ENCODE data around the gene SLC2A1. TPM values are rescaled to one million over a fixed set of nuclear protein-coding genes. Genes with fewer than 3 reads are reported as not detected.

The SLC2A1 gene
- polyA plus RNA-seq, 1 donor (not counting 4 experiments of a cell fraction or from before 2014, with no cell fraction given) = 689 TPM

DNA sequence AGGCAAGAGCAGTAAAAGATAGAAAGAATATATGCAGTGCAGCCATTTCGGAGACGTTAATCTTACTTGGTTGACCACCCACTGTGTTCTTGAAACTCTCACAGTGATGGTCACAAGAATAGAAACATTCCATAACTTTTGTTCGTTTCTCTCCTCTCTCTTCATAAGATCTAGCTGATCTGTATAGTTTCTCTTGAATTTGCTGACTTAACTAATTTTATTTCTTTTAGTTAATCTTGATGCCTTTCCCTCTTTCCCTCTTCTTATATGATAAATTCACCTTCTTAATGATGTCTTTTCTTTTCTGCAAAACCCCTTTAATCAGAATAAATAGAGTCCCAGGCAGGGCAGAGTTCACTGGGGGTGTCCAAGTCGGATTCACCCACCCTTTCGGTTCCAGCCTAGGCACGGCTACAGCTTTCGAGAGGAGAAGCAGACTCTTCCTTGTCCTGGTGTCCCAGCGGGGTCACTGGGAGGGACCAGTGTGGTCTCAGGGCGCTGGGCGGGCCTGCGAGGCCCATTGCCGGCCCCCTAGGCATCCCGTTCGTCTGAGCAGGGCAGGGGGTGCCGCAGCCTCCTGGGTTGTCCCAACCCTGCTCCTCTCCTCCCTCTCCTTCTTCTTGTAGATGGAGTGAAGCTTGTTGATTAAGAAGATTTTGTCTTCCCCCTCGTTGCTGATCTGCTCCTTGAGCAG lies 72.5 kb downstream of the SLC2A1 start:
- H4K20me1 ChIP-seq (ENCODE audit: control insufficient read depth, extremely low read depth, insufficient read depth, low read length) = no peaks in the 10 kb centered on the region
- H3K36me3 ChIP-seq (ENCODE audit: control insufficient read depth in 2 of 2, extremely low read depth in 1 of 2, insufficient read depth in 2 of 2, low read length in 2 of 2) = no peaks in the 10 kb centered on the region
- no peak overlapping the region for H3K27ac ChIP-seq (ENCODE audit: control insufficient read depth, insufficient read depth, low read length)
- no peaks in the 10 kb centered on the region for H3K9me1 ChIP-seq (ENCODE audit: control insufficient read depth, extremely low read depth, insufficient read depth, low read length)
- H3K4me2 ChIP-seq (ENCODE audit: control insufficient read depth, extremely low read depth, insufficient read depth, low read depth, low read length) = no peak overlapping the region
- H3K27me3 ChIP-seq (ENCODE audit: control insufficient read depth, extremely low read depth, insufficient read depth, low read length) = no peaks in the 10 kb centered on the region
- H3K79me2 ChIP-seq (ENCODE audit: control insufficient read depth, insufficient read depth, low read length) = no peaks in the 10 kb centered on the region
- no peak for TF ChIP-seq EZH2 (IDR thresholded peaks at IDR 0.05; ENCODE audit: low read length)
- TF ChIP-seq, protein P1, sequence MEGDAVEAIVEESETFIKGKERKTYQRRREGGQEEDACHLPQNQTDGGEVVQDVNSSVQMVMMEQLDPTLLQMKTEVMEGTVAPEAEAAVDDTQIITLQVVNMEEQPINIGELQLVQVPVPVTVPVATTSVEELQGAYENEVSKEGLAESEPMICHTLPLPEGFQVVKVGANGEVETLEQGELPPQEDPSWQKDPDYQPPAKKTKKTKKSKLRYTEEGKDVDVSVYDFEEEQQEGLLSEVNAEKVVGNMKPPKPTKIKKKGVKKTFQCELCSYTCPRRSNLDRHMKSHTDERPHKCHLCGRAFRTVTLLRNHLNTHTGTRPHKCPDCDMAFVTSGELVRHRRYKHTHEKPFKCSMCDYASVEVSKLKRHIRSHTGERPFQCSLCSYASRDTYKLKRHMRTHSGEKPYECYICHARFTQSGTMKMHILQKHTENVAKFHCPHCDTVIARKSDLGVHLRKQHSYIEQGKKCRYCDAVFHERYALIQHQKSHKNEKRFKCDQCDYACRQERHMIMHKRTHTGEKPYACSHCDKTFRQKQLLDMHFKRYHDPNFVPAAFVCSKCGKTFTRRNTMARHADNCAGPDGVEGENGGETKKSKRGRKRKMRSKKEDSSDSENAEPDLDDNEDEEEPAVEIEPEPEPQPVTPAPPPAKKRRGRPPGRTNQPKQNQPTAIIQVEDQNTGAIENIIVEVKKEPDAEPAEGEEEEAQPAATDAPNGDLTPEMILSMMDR (optimal IDR thresholded peaks at IDR 0.05 in 1 of 3, IDR thresholded peaks at IDR 0.05 in 1 of 3, conservative IDR thresholded peaks at IDR 0.05 in 1 of 3; ENCODE audit: extremely low read depth in 1 of 3, insufficient read depth in 2 of 3, low read length in 3 of 3) = no peak
- no peak overlapping the region for H2AFZ ChIP-seq (ENCODE audit: control insufficient read depth, low read length)
- FAIRE-seq (no peak), DNase-seq (ENCODE audit: low read depth, low spot score) (no peak)
- no peaks in the 10 kb centered on the region for H3K9me3 ChIP-seq (ENCODE audit: control insufficient read depth, low read depth, low read length)
- H3K4me1 ChIP-seq (ENCODE audit: control insufficient read depth, extremely low read depth, insufficient read depth, low read length) = no peaks in the 10 kb centered on the region
- H3K4me3 ChIP-seq (ENCODE audit: control insufficient read depth in 2 of 3, extremely low read depth in 1 of 3, insufficient read depth in 2 of 3, low read depth in 1 of 3, low read length in 3 of 3) = no peak overlapping the region
- H3K9ac ChIP-seq (ENCODE audit: control insufficient read depth, extremely low read depth, insufficient read depth, low read length) = no peak overlapping the region
- dilution Hi-C loops (cut with MboI; ENCODE audit: extremely low pct_ligation_motif_present, low sequenced_read_pairs) = no loop called here

DNA sequence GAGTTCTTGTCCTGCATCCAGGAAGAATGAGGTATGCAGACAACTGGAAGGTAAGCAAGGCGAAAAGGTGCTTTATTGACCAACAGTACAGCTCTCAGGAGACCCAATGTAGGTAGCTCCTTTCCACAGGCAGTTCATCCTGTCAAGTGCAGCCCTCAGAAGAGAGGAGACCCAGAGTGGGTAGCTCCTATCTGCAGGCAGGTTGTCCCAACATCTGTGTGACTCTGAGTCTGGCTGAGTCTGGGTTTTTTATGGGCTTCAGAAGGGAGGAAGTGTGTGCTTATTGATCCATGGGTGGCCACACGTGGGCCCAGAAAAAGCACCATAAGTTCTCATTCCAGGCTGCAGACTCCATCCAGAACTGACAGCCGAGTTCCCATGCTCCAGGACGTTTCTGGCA lies 78.3 kb downstream of the SLC2A1 start:
- no peak overlapping the region for H3K27ac ChIP-seq (ENCODE audit: control insufficient read depth, insufficient read depth, low read length)
- no peak overlapping the region for H2AFZ ChIP-seq (ENCODE audit: control insufficient read depth, low read length)
- DNase-seq (ENCODE audit: low read depth, low spot score) = no peak
- no peak overlapping the region for H3K9ac ChIP-seq (ENCODE audit: control insufficient read depth, extremely low read depth, insufficient read depth, low read length)
- no peaks in the 10 kb centered on the region for H3K36me3 ChIP-seq (ENCODE audit: control insufficient read depth in 2 of 2, extremely low read depth in 1 of 2, insufficient read depth in 2 of 2, low read length in 2 of 2)
- H3K9me3 ChIP-seq (ENCODE audit: control insufficient read depth, low read depth, low read length) = no peaks in the 10 kb centered on the region
- H3K4me2 ChIP-seq (ENCODE audit: control insufficient read depth, extremely low read depth, insufficient read depth, low read depth, low read length) = no peak overlapping the region
- no peaks in the 10 kb centered on the region for H3K4me1 ChIP-seq (ENCODE audit: control insufficient read depth, extremely low read depth, insufficient read depth, low read length)
- no peak for FAIRE-seq
- no peaks in the 10 kb centered on the region for H3K79me2 ChIP-seq (ENCODE audit: control insufficient read depth, insufficient read depth, low read length)
- H3K4me3 ChIP-seq (ENCODE audit: control insufficient read depth in 2 of 3, extremely low read depth in 1 of 3, insufficient read depth in 2 of 3, low read depth in 1 of 3, low read length in 3 of 3) = no peak overlapping the region
- H3K9me1 ChIP-seq (ENCODE audit: control insufficient read depth, extremely low read depth, insufficient read depth, low read length) = no peaks in the 10 kb centered on the region
- H3K27me3 ChIP-seq (ENCODE audit: control insufficient read depth, extremely low read depth, insufficient read depth, low read length) = peaks cover 11% of the 10 kb centered on the region
- TF ChIP-seq, protein P1 (optimal IDR thresholded peaks at IDR 0.05 in 1 of 3, IDR thresholded peaks at IDR 0.05 in 1 of 3, conservative IDR thresholded peaks at IDR 0.05 in 1 of 3; ENCODE audit: extremely low read depth in 1 of 3, insufficient read depth in 2 of 3, low read length in 3 of 3) = no peak
- no peak for TF ChIP-seq EZH2 (IDR thresholded peaks at IDR 0.05; ENCODE audit: low read length)
- H4K20me1 ChIP-seq (ENCODE audit: control insufficient read depth, extremely low read depth, insufficient read depth, low read length) = no peaks in the 10 kb centered on the region
- dilution Hi-C loops (cut with MboI; ENCODE audit: extremely low pct_ligation_motif_present, low sequenced_read_pairs) = no loop called here
